Nephron (organoid): Measurements from ENCODE around the gene HIVEP2.

Source experiments
- H3K27ac Mint-ChIP-seq, 3 experiments: 2 replicates each; pipeline ENCODE4 v1.8.0; 2020; ENCODE audit warnings: mixed read lengths in 3 of 3, mild to moderate bottlenecking in 2 of 3, moderate library complexity in 1 of 3
- H3K27me3 Mint-ChIP-seq: 2 replicates; pipeline ENCODE4 v1.8.0; 2021; ENCODE audit warnings: low read depth, mild to moderate bottlenecking, moderate library complexity, mixed read lengths
- H3K36me3 Mint-ChIP-seq: 2 replicates; pipeline ENCODE4 v1.8.0; 2020; ENCODE audit warnings: low read depth, mixed read lengths
- H3K4me1 Mint-ChIP-seq: 2 replicates; pipeline ENCODE4 v1.8.0; 2020; ENCODE audit warnings: mixed read lengths
- H3K4me3 Mint-ChIP-seq, 3 experiments: 2 replicates each; pipeline ENCODE4 v1.8.0; 2020; ENCODE audit warnings: mild to moderate bottlenecking in 3 of 3, mixed read lengths in 3 of 3, moderate library complexity in 2 of 3
- H3K9me3 Mint-ChIP-seq: 2 replicates; pipeline ENCODE4 v1.8.0; 2020; ENCODE audit warnings: mixed read lengths
- TF ChIP-seq, protein P1 (sequence below), 3 experiments: fragments of 200-600 bp; sonication (generic); IDR thresholded peaks; one replicate each; pipeline ENCODE4 v1.5.0; 2021; ENCODE audit warnings: antibody characterized with exemption in 3 of 3; ENCODE audit not compliant: unreplicated experiment in 3 of 3

Gene HIVEP2

DNA sequence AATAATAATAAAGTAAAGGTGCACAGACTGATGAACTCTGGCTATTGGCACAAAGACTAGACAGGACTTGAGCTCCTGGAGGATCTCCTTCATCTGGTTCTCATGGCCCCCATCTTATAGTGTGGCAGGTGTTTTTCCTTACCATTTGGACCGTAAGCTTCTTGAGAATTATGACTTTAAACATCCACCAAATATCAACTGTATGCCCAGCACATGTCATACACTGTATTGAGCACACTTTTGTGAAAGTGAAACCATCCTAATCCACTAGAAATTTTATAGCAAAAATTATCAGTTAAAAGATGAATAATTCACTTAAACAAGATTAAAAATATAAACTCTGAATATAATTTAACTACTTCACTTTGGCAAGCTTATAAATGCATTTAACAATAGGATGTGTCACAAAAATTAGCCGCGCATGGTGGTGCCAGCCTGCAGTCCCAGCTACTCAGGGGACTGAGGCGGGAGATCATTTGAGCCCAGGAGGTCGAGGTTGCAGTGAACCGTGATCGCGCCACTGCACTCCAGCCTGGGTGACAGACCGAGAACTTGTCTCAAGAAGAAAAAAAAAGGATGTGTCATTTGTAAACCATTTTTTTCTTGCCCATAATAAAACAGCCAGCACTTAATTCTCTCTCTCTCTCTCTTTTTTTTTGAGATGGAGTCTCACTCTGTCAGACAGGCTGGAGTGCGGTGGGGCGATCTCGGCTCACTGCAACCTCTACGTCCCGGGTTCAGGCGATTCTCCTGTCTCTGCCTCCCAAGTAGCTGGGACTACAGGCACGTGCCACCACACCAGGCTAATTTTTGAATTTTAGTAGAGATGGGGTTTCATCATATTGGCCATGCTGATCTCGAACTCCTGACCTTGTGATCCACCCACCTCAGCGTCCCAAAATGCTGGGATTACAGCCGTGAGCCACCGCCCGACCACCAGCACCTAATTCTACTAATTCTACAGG lies 9.1 kb downstream of the HIVEP2 start:
- Mint-ChIP-seq H3K4me1 (no peaks in the 10 kb centered on the region), H3K27me3 (peaks cover 3% of the 10 kb centered on the region), H3K27ac (no peak overlapping the region), H3K36me3 (no peaks in the 10 kb centered on the region), H3K4me3 (no peak overlapping the region), H3K9me3 (no peaks in the 10 kb centered on the region)
- TF ChIP-seq, protein P1, sequence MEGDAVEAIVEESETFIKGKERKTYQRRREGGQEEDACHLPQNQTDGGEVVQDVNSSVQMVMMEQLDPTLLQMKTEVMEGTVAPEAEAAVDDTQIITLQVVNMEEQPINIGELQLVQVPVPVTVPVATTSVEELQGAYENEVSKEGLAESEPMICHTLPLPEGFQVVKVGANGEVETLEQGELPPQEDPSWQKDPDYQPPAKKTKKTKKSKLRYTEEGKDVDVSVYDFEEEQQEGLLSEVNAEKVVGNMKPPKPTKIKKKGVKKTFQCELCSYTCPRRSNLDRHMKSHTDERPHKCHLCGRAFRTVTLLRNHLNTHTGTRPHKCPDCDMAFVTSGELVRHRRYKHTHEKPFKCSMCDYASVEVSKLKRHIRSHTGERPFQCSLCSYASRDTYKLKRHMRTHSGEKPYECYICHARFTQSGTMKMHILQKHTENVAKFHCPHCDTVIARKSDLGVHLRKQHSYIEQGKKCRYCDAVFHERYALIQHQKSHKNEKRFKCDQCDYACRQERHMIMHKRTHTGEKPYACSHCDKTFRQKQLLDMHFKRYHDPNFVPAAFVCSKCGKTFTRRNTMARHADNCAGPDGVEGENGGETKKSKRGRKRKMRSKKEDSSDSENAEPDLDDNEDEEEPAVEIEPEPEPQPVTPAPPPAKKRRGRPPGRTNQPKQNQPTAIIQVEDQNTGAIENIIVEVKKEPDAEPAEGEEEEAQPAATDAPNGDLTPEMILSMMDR (IDR thresholded peaks at IDR 0.05; ENCODE audit: unreplicated experiment in 3 of 3), result no peak

DNA sequence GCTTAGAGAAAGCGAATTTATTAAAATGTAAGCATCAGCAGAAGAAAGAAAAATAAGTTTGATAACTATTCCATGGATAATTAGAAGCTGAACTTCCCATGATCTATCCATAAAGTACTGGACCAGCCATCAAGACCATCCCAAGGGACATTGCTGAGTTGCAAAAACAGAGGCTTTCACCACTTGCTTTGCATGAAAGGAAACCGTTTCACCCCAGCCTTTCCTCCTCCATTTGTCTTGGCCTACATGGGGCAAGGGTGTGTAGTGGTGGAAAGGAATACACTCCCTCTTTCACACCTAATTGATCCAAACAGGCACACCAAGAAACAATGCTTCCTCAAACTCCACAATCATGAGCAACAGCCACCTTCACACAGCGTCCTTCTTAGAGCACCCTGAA lies 10.4 kb downstream of the HIVEP2 start:
- Mint-ChIP-seq H3K4me1 (no peaks in the 10 kb centered on the region), H3K27me3 (peaks cover 11% of the 10 kb centered on the region), H3K4me3 (no peak overlapping the region), H3K36me3 (no peaks in the 10 kb centered on the region), H3K27ac (no peak overlapping the region), H3K9me3 (no peaks in the 10 kb centered on the region)
- TF ChIP-seq, protein P1 (IDR thresholded peaks at IDR 0.05; ENCODE audit: unreplicated experiment in 3 of 3), result no peak

DNA sequence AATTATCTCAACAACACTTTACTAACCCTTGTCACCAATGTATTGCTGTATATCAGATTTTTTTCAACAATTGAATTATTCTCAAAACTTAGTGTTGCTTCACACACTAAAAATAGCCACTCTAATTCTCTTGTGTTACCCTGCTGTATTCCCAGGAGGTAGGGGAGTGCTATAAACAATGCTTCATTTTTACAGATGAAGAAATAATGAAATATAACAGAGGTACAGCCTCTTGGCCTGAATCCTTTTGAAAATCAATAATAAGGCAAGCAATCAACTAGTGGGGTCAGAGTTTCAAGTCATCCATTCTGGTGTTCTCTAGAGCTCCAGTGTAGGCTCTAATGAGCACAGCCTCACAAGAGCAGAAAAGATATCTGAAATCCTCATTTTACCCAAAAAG lies 10.9 kb downstream of the HIVEP2 start:
- H3K9me3 Mint-ChIP-seq, result no peaks in the 10 kb centered on the region
- no peaks in the 10 kb centered on the region for H3K36me3 Mint-ChIP-seq
- peaks cover 12% of the 10 kb centered on the region for H3K27me3 Mint-ChIP-seq
- TF ChIP-seq, protein P1 (IDR thresholded peaks at IDR 0.05; ENCODE audit: unreplicated experiment in 3 of 3), result no peak
- H3K4me1 Mint-ChIP-seq, result no peaks in the 10 kb centered on the region
- no peak overlapping the region for H3K27ac Mint-ChIP-seq
- H3K4me3 Mint-ChIP-seq, result no peak overlapping the region

DNA sequence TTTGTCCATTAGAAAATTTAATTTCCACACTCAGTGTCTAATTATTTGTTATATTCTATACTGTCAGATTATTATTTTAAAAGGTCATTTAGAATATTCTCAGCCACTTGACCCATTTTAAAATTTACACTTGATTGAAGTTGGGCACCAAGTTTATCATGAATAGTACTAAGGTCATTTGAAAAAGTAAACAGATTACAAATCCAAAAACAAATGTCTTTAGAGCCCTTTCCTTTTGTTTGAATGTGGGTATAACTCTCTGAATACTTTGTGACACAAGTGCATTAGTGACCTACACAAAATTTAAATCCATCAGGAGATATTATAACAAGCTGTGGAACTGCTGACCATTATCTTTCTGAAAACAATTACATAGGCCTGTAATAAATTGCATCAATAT lies 11.3 kb downstream of the HIVEP2 start:
- H3K27ac Mint-ChIP-seq, result no peak overlapping the region
- no peak overlapping the region for H3K4me3 Mint-ChIP-seq
- peaks cover 16% of the 10 kb centered on the region for H3K27me3 Mint-ChIP-seq
- no peaks in the 10 kb centered on the region for H3K9me3 Mint-ChIP-seq
- H3K36me3 Mint-ChIP-seq, result no peaks in the 10 kb centered on the region
- TF ChIP-seq, protein P1 (IDR thresholded peaks at IDR 0.05; ENCODE audit: unreplicated experiment in 3 of 3), result no peak
- H3K4me1 Mint-ChIP-seq, result peaks cover 4% of the 10 kb centered on the region

DNA sequence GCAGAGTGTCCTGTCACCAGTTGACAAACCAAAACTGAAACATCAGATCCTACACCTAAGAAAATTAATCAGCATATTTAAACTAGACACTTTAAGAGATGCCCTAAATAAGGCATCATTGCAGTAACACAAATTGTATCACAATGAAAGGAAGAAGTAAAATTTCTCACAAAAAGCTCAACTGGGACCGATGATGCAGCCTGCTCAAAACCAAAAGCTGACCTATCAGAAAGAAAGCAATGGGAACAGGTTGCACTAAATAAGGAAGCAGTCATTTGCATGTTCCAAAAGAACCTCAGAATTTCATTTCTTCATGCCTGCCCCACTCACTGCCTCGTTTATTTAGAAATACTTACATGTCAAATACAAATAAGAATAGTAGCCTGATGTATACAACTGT lies 12.1 kb downstream of the HIVEP2 start:
- H3K27me3 Mint-ChIP-seq, result peaks cover 18% of the 10 kb centered on the region
- H3K36me3 Mint-ChIP-seq, result no peaks in the 10 kb centered on the region
- no peak overlapping the region for H3K27ac Mint-ChIP-seq

More for the DNA sequence above, 12.1 kb downstream of the HIVEP2 start:
- peaks cover 7% of the 10 kb centered on the region for H3K4me1 Mint-ChIP-seq
- no peak overlapping the region for H3K4me3 Mint-ChIP-seq
- no peaks in the 10 kb centered on the region for H3K9me3 Mint-ChIP-seq
- TF ChIP-seq, protein P1 (IDR thresholded peaks at IDR 0.05; ENCODE audit: unreplicated experiment in 3 of 3), result no peak
